ENCODE measurements around the gene CNBP.

The CNBP gene

DNA sequence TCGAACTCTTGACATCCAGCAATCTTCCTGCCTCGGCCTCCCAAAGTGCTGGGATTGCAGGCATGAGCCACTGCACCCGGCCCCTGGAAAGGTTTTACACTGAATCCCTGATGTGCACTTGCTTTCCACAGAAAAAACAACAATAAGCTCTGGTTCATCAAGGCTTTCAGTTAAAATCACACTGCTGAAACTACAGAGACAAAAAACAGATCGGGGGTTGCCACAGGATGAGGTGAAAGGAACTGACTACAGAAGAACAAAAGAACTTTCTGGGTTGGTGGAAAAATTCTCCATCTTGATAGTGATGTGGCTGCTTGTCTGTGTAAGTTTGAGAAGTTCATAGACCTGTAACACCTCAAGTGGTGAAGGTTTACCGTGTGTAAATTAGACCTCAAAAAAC, 65.0 kb downstream of the CNBP start:
- TF ChIP-seq, protein P1, sequence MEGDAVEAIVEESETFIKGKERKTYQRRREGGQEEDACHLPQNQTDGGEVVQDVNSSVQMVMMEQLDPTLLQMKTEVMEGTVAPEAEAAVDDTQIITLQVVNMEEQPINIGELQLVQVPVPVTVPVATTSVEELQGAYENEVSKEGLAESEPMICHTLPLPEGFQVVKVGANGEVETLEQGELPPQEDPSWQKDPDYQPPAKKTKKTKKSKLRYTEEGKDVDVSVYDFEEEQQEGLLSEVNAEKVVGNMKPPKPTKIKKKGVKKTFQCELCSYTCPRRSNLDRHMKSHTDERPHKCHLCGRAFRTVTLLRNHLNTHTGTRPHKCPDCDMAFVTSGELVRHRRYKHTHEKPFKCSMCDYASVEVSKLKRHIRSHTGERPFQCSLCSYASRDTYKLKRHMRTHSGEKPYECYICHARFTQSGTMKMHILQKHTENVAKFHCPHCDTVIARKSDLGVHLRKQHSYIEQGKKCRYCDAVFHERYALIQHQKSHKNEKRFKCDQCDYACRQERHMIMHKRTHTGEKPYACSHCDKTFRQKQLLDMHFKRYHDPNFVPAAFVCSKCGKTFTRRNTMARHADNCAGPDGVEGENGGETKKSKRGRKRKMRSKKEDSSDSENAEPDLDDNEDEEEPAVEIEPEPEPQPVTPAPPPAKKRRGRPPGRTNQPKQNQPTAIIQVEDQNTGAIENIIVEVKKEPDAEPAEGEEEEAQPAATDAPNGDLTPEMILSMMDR (IDR thresholded peaks at IDR 0.05; ENCODE audit: low read depth, low read length): no peak
- H3K4me3 ChIP-seq (ENCODE audit: low read depth, low read length): no peak overlapping the region
